HL-60/S4 treated with phorbol 12-myristate 13-acetate at 8.2 ng/mL for 4 days and 3 days (cell line): Measurements from ENCODE around the gene TNK1.

Experiments
- in situ Hi-C: fragments of 300-500 bp; cut with MboI; formaldehyde crosslinking; loops from 2 replicates; pipeline ENCODE4 v1.15.0; 2022; ENCODE audit warnings: low sequenced_read_pairs

TNK1 gene

GRCh38 chr17:7380855-7381683, at the start of gene TNK1:
Gene TNK1 (plus strand): TSS chr17:7381089. CDS start chr17:7382927, 1,838 bp downstream.
- in situ Hi-C loops, result no loop called here

GRCh38 chr17:7332111-7332510, 48.8 kb upstream of the TNK1 start:
- in situ Hi-C loops, result loop anchor here (25.0 kb wide), 1 partner anchor 355 kb away; the partner anchor contains the start of genes TP53 and WRAP53

DNA sequence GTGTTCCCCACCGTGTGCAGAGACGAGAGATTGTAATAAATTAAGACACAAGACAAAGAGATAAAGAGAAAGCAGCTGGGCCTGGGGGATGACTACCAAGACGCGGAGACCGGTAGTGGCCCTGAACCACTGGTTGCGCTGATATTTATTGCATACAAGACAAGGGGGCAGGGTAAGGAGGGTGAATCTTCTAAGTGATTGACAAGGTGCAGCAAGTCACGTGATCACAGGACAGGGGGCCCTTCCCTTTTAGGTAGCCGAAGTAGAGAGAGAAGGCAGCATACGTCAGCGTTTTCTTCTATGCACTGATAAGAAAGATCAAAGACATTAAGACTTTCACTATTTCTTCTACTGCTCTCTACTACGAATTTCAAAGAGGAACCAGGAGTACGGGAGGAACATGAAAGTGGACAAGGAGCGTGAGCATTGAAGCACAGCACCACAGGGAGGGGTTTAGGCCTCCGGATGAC, 48.3 kb upstream of the TNK1 start:
- in situ Hi-C loops, result loop anchor here (25.0 kb wide), 1 partner anchor 355 kb away; the partner anchor contains the start of genes TP53 and WRAP53

GRCh38 chr17:7334938-7335538, 45.9 kb upstream of the TNK1 start:
- in situ Hi-C loops, result loop anchor here (25.0 kb wide), 1 partner anchor 352 kb away; the partner anchor contains the start of genes TP53 and WRAP53

DNA sequence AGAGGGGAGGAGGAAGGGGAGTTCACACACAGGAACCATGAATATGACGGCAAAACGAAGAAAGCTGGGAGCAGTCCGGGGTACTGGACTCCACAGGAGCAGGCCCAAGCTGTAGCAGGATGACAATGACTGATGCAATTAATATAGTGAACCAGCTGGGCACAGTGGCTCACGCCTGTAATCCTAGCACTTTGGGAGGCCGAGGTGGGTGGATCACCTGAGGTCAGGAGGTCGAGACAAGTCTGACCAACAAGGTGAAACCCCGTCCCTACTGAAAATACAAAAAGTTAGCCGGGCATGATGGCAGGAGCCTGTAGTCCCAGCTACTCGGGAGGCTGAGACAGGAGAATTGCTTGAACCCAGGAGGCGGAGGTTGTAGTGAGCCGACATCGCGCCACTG, 45.1 kb upstream of the TNK1 start:
- in situ Hi-C loops, result loop anchor here (25.0 kb wide), 1 partner anchor 352 kb away; the partner anchor contains the start of genes TP53 and WRAP53

GRCh38 chr17:7336240-7337175, 44.4 kb upstream of the TNK1 start, which contains the start of gene ACAP1:
Gene ACAP1 (plus strand): TSS chr17:7336529. CDS start chr17:7336735, 206 bp downstream.
- in situ Hi-C loops, result loop anchor here (25.0 kb wide), 1 partner anchor 351 kb away; the partner anchor contains the start of genes TP53 and WRAP53

DNA sequence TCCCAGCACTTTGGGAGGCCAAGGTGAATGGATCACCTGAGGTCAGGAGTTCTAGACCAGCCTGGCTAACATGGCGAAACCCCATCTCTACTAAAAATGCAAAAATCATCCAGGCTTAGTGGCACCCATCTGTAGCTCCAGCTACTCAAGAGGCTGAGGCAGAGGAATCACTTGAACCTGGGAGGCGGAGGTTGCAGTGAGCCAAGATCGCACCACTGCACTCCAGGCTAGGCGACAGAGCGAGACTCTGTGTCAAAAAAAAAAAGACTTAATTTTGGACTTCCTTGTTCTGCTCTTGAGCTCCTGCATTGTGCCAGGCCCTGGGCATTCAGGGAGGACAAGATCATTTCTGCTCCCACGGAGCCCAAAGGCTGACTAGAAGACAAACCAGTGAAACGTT, 43.3 kb upstream of the TNK1 start:
- in situ Hi-C loops, result loop anchor here (25.0 kb wide), 1 partner anchor 350 kb away; the partner anchor contains the start of genes TP53 and WRAP53

DNA sequence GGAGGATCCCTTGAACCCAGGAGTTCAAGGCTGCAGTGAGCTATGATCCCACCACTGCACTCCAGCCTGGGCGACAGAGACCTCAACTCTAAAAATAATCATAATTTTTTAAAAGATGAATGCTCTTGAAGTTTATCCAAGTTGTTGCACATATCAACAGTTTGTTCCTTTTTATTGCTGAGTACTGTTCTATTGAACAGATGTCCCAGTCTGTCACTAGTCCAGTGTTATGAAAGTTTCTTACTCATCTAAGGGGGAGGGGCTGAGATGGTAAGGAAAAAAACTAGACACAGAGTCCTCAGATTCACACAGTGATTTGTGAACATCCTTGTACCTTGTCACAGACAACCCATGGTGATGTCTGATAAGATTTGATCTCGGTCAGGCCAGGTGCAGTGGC, 40.7 kb upstream of the TNK1 start:
- in situ Hi-C loops, result loop anchor here (25.0 kb wide), 1 partner anchor 347 kb away; the partner anchor contains the start of genes TP53 and WRAP53

DNA sequence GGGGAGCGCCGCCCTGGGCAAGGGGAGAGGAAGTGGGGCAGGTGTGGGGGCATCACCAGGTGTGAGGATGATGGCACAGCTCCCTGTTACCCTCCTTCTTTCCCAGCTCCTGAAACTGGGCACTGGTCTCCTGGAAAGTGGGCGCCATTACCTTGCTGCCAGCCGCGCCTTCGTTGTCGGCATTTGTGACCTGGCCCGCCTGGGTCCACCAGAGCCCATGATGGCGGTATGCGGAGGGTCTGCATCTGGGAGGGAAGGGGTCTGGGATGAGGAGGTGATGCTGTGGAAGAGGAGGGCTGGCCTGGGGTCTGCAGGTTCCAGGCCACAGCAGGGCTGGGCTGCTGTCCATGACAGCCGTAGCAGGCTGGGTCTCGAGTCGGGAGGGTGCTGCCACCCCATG, 39.0 kb upstream of the TNK1 start:
- in situ Hi-C loops, result loop anchor here (25.0 kb wide), 1 partner anchor 345 kb away; the partner anchor contains the start of genes TP53 and WRAP53

- in situ Hi-C loops, result loop anchor here (25.0 kb wide), 1 partner anchor 344 kb away; the partner anchor contains the start of genes TP53 and WRAP53
These were observed 37.6 kb upstream of the TNK1 start for GRCh38 chr17:7343250-7343649.

DNA sequence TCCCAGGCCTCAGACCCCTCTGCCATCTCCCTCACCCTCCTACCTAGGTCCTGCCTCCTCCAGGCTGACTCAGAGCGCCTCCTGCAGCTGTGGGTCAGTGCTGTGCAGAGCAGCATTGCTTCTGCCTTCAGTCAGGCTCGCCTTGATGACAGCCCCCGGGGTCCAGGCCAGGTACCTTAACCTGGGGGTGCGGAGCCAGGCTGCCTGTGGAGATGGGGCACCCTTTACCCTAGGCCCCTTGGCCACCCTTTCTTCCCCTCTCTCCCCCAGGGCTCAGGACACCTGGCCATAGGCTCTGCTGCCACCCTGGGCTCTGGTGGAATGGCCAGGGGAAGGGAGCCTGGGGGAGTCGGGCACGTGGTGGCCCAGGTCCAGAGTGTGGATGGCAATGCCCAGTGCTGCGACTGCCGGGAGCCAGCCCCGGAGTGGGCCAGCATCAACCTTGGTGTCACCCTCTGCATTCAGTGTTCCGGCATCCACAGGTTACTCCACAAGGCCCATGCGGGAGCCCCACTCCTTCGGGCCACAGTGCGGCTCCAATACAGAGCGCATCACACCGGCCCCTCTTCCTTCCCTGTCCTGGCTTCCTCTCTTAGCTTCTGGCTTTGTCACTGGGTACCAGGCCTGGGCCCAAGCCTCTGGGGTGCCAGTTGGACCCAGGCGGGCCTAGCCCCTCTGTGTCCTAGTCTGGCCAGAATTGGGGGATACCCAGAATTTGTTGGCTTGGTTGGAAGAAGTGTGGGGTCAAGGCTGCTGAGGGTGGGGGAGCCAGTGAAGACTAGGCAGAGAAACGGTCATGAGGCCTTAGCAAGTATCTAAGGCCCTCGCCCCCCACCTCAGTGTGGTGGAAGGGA, 33.9 kb upstream of the TNK1 start:
- in situ Hi-C loops, result loop anchor here (25.0 kb wide), 1 partner anchor 340 kb away; the partner anchor contains the start of genes TP53 and WRAP53

GRCh38 chr17:7347630-7348477, 33.0 kb upstream of the TNK1 start:
- in situ Hi-C loops, result loop anchor here (25.0 kb wide), 1 partner anchor 339 kb away; the partner anchor contains the start of genes TP53 and WRAP53

- in situ Hi-C loops, result loop anchor here (25.0 kb wide), 1 partner anchor 339 kb away; the partner anchor contains the start of genes TP53 and WRAP53
These were observed 32.2 kb upstream of the TNK1 start for GRCh38 chr17:7348478-7349242.

DNA sequence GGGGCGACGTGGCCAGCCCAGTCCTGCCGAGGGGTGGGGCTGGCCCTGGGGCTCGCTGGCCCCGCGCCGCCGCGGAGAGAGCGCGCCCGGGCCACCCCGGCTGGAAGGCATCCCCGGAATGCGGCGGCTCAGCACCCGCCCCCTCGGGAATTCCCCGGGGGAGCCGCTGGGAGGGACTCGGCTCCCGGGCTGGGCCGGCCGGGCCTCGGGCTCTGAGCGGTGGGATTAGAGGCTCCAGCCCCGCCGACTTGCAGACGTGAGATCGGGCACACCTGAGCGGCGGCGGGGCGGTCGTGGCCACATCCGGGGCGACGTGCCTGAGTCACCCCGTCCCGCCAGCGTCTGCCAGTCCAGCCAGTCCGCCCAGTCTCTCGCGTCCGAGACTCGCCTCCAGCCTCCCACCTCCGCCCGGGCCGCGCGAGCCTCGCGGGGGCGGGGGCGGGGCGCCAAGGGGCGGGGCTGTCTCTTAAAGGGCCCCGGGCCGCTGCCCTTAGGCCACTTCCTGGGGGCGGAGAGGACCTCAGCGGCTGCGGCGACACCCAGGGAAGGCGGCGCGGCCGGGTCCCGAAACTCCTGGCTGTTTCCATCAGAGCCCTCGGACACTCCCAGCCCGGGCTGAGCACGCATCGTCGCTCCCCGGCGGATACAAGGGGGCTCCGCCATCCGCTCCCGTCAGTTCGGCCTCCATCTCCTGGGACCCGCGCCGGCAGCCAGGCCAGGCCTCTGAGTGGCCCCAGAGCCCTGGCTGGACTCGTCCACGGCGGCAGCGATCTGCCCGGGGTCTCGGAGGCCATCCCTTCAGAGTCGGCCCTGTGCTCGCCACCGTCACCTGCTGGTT, 29.0 kb upstream of the TNK1 start, which contains the start of gene KCTD11:
Gene KCTD11, plus strand, starts transcription at position 498 of the 838 bp plus-strand sequence.
- in situ Hi-C loops, result loop anchor here (25.0 kb wide), 1 partner anchor 185 kb away; the partner anchor contains the start of gene TNFSF12

DNA sequence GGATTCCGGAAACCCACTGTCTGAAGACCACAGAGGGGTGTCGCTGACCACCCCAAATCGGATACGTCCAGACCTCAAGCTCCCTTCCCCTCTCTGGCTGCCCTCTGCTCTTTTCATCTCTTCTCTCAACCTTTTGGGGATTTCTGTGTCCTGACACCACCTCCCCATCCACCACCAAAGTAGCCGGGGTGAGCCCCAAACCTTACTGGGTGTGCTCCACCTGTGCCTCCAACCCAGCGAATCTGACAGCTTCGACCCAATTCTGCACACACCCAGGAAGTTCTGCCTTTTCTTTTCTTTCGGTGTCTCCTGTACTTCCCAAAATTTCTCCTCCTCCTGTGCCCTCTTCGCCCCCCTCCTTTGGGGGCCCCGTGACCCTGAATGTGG, 28.4 kb upstream of the TNK1 start:
- in situ Hi-C loops, result loop anchor here (25.0 kb wide), 1 partner anchor 185 kb away; the partner anchor contains the start of gene TNFSF12
